GM12878 (cell line): Measurements from ENCODE around the gene TOM1L2. TPM values are rescaled to one million over a fixed set of nuclear protein-coding genes. Genes with fewer than 3 reads are reported as not detected.

ENCODE experiments used
- ATAC-seq: fragments of 200-7000 bp; cut with Tn5 transposase; 3 replicates; pipeline ENCODE4 v1.9.1; 2020; ENCODE audit warnings: mild to moderate bottlenecking, moderate library complexity
- BruUV-seq: library from RNA; stranded (reverse); fragments of 400-500 nt; replicated peaks from 2 replicates; lab custom pipeline; 2021; lab: Mats Ljungman, UMichigan
- CTCF ChIA-PET: fragments of 300-600 bp; sonication (Branson Sonifier 250); formaldehyde crosslinking; extraction: SDS; loops from one replicate; lab custom pipeline; 2021; ENCODE audit warnings: inconsistent platforms; lab: Yijun Ruan, JAX
- POLR2A ChIA-PET: fragments of 350-600 bp; formaldehyde crosslinking; extraction: SDS; loops from one replicate; lab custom pipeline; 2021; ENCODE audit warnings: inconsistent platforms; lab: Charles Lee
- RAD21 ChIA-PET: fragments of 300-600 bp; sonication (Branson Sonifier 250); formaldehyde crosslinking; loops from one replicate; lab custom pipeline; 2023; ENCODE audit warnings: antibody characterized with exemption; ENCODE audit not compliant: unreplicated experiment; lab: Charles Lee
- SMC1A ChIA-PET: fragments of 300-600 bp; sonication (Branson Sonifier 250); formaldehyde crosslinking; loops from one replicate; lab custom pipeline; 2023; ENCODE audit not compliant: unreplicated experiment, uncharacterized antibody; lab: Charles Lee
- DNase-seq: peaks from one replicate; pipeline ENCODE4 v3.0.0-alpha.2; 2011; ENCODE audit warnings: low read depth, low spot score
- FAIRE-seq: peaks from 3 replicates; lab custom pipeline; 2011; peaks lifted over from hg19 to GRCh38; lab: Jason Lieb, UNC
- H2AFZ ChIP-seq: 2 replicates; pipeline ENCODE4 v1.6.0; 2011; ENCODE audit warnings: low read depth, low read length, control low read depth; ENCODE audit not compliant: control insufficient read depth
- H3K27ac ChIP-seq: 2 replicates; pipeline ENCODE4 v1.5.1; 2011; ENCODE audit warnings: control low read depth; ENCODE audit not compliant: control insufficient read depth, insufficient read depth
- H3K27me3 ChIP-seq, 2 experiments: replicated peaks in 1 of 2; 2 replicates each; pipeline versions ENCODE4 v1.6.0 to v1.6.1; 2011; ENCODE audit warnings: low read length in 1 of 2; ENCODE audit not compliant: control insufficient read depth in 2 of 2, insufficient read depth in 2 of 2
- H3K36me3 ChIP-seq, 2 experiments: 2 replicates each; pipeline ENCODE4 v1.5.1; 2011; ENCODE audit warnings: low read length in 1 of 2; ENCODE audit not compliant: control insufficient read depth in 2 of 2, insufficient read depth in 2 of 2
- H3K4me1 ChIP-seq: 2 replicates; pipeline ENCODE4 v1.6.1; 2011; ENCODE audit warnings: mild to moderate bottlenecking, low read length, moderate library complexity, mixed read lengths; ENCODE audit not compliant: control insufficient read depth, insufficient read depth
- H3K4me2 ChIP-seq: 2 replicates; pipeline ENCODE4 v1.6.0; 2011; ENCODE audit warnings: control low read depth; ENCODE audit not compliant: control insufficient read depth, insufficient read depth
- H3K4me3 ChIP-seq: fragments of 200-600 bp; sonication (generic); 2 replicates; pipeline ENCODE4 v1.5.1; 2016
- H3K79me2 ChIP-seq: 2 replicates; pipeline ENCODE4 v1.6.0; 2011; ENCODE audit warnings: low read length; ENCODE audit not compliant: control insufficient read depth, insufficient read depth
- H3K9ac ChIP-seq: 2 replicates; pipeline ENCODE4 v1.8.0; 2011; ENCODE audit warnings: low read length, control low read depth, mixed read lengths; ENCODE audit not compliant: control insufficient read depth, insufficient read depth
- H3K9me3 ChIP-seq: replicated peaks from 3 replicates; pipeline ENCODE4 v1.5.1; 2011; ENCODE audit warnings: mild to moderate bottlenecking, low read length; ENCODE audit not compliant: control insufficient read depth, insufficient read depth
- H4K20me1 ChIP-seq: 2 replicates; pipeline ENCODE4 v1.6.0; 2011; ENCODE audit not compliant: control insufficient read depth, insufficient read depth
- CBFB ChIP-seq: IDR thresholded peaks from 2 replicates; pipeline ENCODE4 v1.6.1; 2016; ENCODE audit warnings: antibody characterized with exemption, low read depth
- PML ChIP-seq: IDR thresholded peaks from 2 replicates; pipeline ENCODE4 v1.6.1; 2012; ENCODE audit warnings: low read length, inconsistent platforms
- RCOR1 ChIP-seq: conservative IDR thresholded peaks from 2 replicates; pipeline ENCODE4 v1.6.1; 2012; ENCODE audit warnings: low read depth, low read length, improper control_type of control experiment
- SMC3 ChIP-seq: IDR thresholded peaks from 2 replicates; pipeline ENCODE4 v1.6.1; 2011; ENCODE audit warnings: low read length, improper control_type of control experiment, borderline replicate concordance
- WRNIP1 ChIP-seq: IDR thresholded peaks from 2 replicates; pipeline ENCODE4 v1.6.1; 2011; ENCODE audit warnings: low read depth, low read length, improper control_type of control experiment, borderline replicate concordance
- in situ Hi-C: fragments of 300-500 bp; cut with MboI; formaldehyde crosslinking; loops from 9 replicates; pipeline ENCODE4 v1.14.3; 2018; ENCODE audit warnings: mixed read lengths
- intact Hi-C: fragments of 100-400 bp; cut with micrococcal nuclease; formaldehyde crosslinking; loops from one replicate; pipeline ENCODE4 v1.14.2; 2022; ENCODE audit not compliant: unreplicated experiment
- polyA plus RNA-seq, 11 experiments: library from polyadenylated mRNA; depleted of rRNA in 4 of 11; unstranded in 6 of 11; stranded (reverse) in 5 of 11; fragments of >200 nt; fragmentation: Nextera tagmentation in 4 of 11; fragmentation: Illumina TruSeq in 1 of 11; extraction: Ambion mirVana in 4 of 11; extraction: Trizol in 1 of 11; gene quantifications; 1 replicate in 1 of 11; 2 replicates in 10 of 11; pipeline versions ENCODE4 v1.2.1 to v1.2.3, GENCODE V29; 2011 to 2016; ENCODE audit warnings: inconsistent platforms in 2 of 11, missing spikeins in 2 of 11, low read depth in 1 of 11
- total RNA-seq, 4 experiments: library from RNA; depleted of rRNA in 3 of 4; stranded (reverse); fragments of >200 nt in 3 of 4; fragmentation: Illumina TruSeq in 1 of 4; extraction: Trizol in 1 of 4; gene quantifications; 2 replicates each; pipeline versions ENCODE4 v1.2.1 to v1.2.3, GENCODE V29; 2013 to 2021

Gene TOM1L2
- total and polyA plus RNA-seq, 10 of the 15 experiments (the other 5 are each of a cell fraction or from before 2014, with no cell fraction given) = 0.19 to 19.2 (median 8.1) TPM

- peak; percentile 81 for TF ChIP-seq SMC3
- no peak for TF ChIP-seq CBFB
- TF ChIP-seq PML = no peak
Observed at GRCh38 chr17:17919169-17920107, 52.8 kb downstream of the TOM1L2 start (continued).

GRCh38 chr17:17917394-17917793, 54.8 kb downstream of the TOM1L2 start:
- no peak overlapping the region for H3K4me2 ChIP-seq
- ChIA-PET POLR2A (interaction anchor here (2.6 kb wide), 1 partner anchor 19 kb away, joined by 8 read pairs; no protein-coding TSS in a partner anchor), SMC1A (interaction anchor here (0.6 to 3.8 kb wide), 7 partner anchors 17 to 251 kb away, joined by 3 to 42 read pairs (median 4); no protein-coding TSS in a partner anchor), RAD21 (no interaction called here), CTCF (interaction anchor here (0.7 to 4.3 kb wide), 10 partner anchors 9 to 349 kb away, joined by 3 to 95 read pairs (median 8); no protein-coding TSS in a partner anchor)
- H3K4me1 ChIP-seq = peaks cover 11% of the 10 kb centered on the region
- no peak for DNase-seq
- in situ Hi-C loops = no loop called here
- H3K4me3 ChIP-seq = no peak overlapping the region
- no peak overlapping the region for H2AFZ ChIP-seq
- no peaks in the 10 kb centered on the region for H3K79me2 ChIP-seq
- ATAC-seq = no peak
- no peaks in the 10 kb centered on the region for H4K20me1 ChIP-seq
- H3K27me3 ChIP-seq = no peaks in the 10 kb centered on the region
- no peaks in the 10 kb centered on the region for H3K9me3 ChIP-seq
- TF ChIP-seq WRNIP1 (no peak), RCOR1 (no peak)
- no peak overlapping the region for H3K9ac ChIP-seq
- no TSS peak for BruUV-seq
- no peak overlapping the region for H3K27ac ChIP-seq
- H3K36me3 ChIP-seq = no peaks in the 10 kb centered on the region
- intact Hi-C loops = loop anchor here (5.0 kb wide), 2 partner anchors 55 to 235 kb away; partner anchors contain the start of gene RAI1
- no peak for FAIRE-seq
